ENCODE measurements around the gene PCDHGC5. TPM values are rescaled to one million over a fixed set of nuclear protein-coding genes. Genes with fewer than 3 reads are reported as not detected.

Gene PCDHGC5
- total and polyA plus RNA-seq, 9 of the 15 experiments (the other 6 are each of a cell fraction or from before 2014, with no cell fraction given) = not detected

DNA sequence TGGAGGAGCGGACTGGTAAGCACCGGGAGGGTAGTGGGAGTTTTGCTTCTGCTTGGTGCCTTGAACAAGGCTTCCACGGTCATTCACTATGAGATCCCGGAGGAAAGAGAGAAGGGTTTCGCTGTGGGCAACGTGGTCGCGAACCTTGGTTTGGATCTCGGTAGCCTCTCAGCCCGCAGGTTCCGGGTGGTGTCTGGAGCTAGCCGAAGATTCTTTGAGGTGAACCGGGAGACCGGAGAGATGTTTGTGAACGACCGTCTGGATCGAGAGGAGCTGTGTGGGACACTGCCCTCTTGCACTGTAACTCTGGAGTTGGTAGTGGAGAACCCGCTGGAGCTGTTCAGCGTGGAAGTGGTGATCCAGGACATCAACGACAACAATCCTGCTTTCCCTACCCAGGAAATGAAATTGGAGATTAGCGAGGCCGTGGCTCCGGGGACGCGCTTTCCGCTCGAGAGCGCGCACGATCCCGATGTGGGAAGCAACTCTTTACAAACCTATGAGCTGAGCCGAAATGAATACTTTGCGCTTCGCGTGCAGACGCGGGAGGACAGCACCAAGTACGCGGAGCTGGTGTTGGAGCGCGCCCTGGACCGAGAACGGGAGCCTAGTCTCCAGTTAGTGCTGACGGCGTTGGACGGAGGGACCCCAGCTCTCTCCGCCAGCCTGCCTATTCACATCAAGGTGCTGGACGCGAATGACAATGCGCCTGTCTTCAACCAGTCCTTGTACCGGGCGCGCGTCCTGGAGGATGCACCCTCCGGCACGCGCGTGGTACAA is 12.6 kb upstream of the PCDHGC5 start:
- H3K4me3 ChIP-seq = no peak overlapping the region
- H3K9me1 ChIP-seq (ENCODE audit: control insufficient read depth, insufficient read depth, low read length) = no peaks in the 10 kb centered on the region
- peaks cover 0 to 14% of the 10 kb centered on the region in 2 experiments; a peak in 1 of 5 replicates for H3K4me1 ChIP-seq (replicated peaks in 1 of 2; ENCODE audit: control insufficient read depth in 2 of 2, insufficient read depth in 2 of 2, low read length in 2 of 2)
- H3K36me3 ChIP-seq (ENCODE audit: control insufficient read depth, insufficient read depth, low read length) = no peaks in the 10 kb centered on the region
- no peak overlapping the region for H3K27ac ChIP-seq (ENCODE audit: extremely low read depth, low read depth, low read length)
- ChIA-PET POLR2A (interaction anchor here (1.5 kb wide), 1 partner anchor 8 kb away, joined by 3 read pairs; the partner anchor contains the start of gene PCDHGC4), CTCF (ENCODE audit: low intra/inter-chr PET ratio) (no interaction called here)
- intact Hi-C loops (cut with micrococcal nuclease) = no loop called here
- DNase-seq (ENCODE audit: extremely low read depth in 1 of 4, low spot score in 3 of 4) = no peak
- no peak overlapping the region for H3K4me2 ChIP-seq (ENCODE audit: insufficient read depth, low read length)
- H2AFZ ChIP-seq (ENCODE audit: low read depth, low read length) = no peak overlapping the region
- no peaks in the 10 kb centered on the region; the same call in 1 of the 2 replicates for H4K20me1 ChIP-seq (replicated peaks; ENCODE audit: control insufficient read depth, insufficient read depth, low read length)
- BruUV-seq (replicated peaks) = no TSS peak
- 28% methylated on average over 58 of the region's 58 CpGs for WGBS (ENCODE audit: insufficient coverage, low coverage, missing lambda C conversion rate)
- FAIRE-seq = no peak
- no peaks in the 10 kb centered on the region for H3K79me2 ChIP-seq (ENCODE audit: control insufficient read depth, insufficient read depth, low read length)
- in situ Hi-C loops (cut with MboI) = no loop called here
- ATAC-seq = no peak
- H3K9ac ChIP-seq (ENCODE audit: insufficient read depth in 1 of 2, low read depth in 2 of 2, low read length in 2 of 2) = no peak overlapping the region
- peaks cover 20 to 32% of the 10 kb centered on the region in 2 experiments; a peak in 4 of 5 replicates for H3K27me3 ChIP-seq (ENCODE audit: control insufficient read depth in 2 of 2, insufficient read depth in 2 of 2, low read length in 2 of 2)
- H3K9me3 ChIP-seq (replicated peaks; ENCODE audit: control insufficient read depth, insufficient read depth, low read depth, low read length) = no peaks in the 10 kb centered on the region
- TF ChIP-seq, protein P1, sequence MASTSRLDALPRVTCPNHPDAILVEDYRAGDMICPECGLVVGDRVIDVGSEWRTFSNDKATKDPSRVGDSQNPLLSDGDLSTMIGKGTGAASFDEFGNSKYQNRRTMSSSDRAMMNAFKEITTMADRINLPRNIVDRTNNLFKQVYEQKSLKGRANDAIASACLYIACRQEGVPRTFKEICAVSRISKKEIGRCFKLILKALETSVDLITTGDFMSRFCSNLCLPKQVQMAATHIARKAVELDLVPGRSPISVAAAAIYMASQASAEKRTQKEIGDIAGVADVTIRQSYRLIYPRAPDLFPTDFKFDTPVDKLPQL (IDR thresholded peaks at IDR 0.05; ENCODE audit: extremely low read depth, insufficient read length) = no peak
- TF ChIP-seq KAT8 (IDR thresholded peaks at IDR 0.05; ENCODE audit: low read depth) (no peak), ILK (tag; IDR thresholded peaks at IDR 0.05; ENCODE audit: borderline replicate concordance, low read depth) (no peak), ZFX (CRISPR knock-in tag; IDR thresholded peaks at IDR 0.05) (no peak), DMBX1 (CRISPR knock-in tag; IDR thresholded peaks at IDR 0.05; ENCODE audit: borderline replicate concordance) (no peak), PTRF (tag; IDR thresholded peaks at IDR 0.05) (no peak), RBM17 (IDR thresholded peaks at IDR 0.05; ENCODE audit: borderline replicate concordance, low read depth, low read length) (no peak), SMC3 (conservative IDR thresholded peaks at IDR 0.05; ENCODE audit: insufficient read depth, low read depth, low read length) (no peak), PPARD (CRISPR knock-in tag; IDR thresholded peaks at IDR 0.05) (no peak), MIER1 (IDR thresholded peaks at IDR 0.05; ENCODE audit: low read depth) (no peak), CSDE1 (IDR thresholded peaks at IDR 0.05) (no peak)
- TF ChIP-seq, protein P2, sequence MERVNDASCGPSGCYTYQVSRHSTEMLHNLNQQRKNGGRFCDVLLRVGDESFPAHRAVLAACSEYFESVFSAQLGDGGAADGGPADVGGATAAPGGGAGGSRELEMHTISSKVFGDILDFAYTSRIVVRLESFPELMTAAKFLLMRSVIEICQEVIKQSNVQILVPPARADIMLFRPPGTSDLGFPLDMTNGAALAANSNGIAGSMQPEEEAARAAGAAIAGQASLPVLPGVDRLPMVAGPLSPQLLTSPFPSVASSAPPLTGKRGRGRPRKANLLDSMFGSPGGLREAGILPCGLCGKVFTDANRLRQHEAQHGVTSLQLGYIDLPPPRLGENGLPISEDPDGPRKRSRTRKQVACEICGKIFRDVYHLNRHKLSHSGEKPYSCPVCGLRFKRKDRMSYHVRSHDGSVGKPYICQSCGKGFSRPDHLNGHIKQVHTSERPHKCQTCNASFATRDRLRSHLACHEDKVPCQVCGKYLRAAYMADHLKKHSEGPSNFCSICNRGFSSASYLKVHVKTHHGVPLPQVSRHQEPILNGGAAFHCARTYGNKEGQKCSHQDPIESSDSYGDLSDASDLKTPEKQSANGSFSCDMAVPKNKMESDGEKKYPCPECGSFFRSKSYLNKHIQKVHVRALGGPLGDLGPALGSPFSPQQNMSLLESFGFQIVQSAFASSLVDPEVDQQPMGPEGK (CRISPR knock-in tag; IDR thresholded peaks at IDR 0.05; ENCODE audit: borderline replicate concordance) = no peak
- TF ChIP-seq, protein P3, sequence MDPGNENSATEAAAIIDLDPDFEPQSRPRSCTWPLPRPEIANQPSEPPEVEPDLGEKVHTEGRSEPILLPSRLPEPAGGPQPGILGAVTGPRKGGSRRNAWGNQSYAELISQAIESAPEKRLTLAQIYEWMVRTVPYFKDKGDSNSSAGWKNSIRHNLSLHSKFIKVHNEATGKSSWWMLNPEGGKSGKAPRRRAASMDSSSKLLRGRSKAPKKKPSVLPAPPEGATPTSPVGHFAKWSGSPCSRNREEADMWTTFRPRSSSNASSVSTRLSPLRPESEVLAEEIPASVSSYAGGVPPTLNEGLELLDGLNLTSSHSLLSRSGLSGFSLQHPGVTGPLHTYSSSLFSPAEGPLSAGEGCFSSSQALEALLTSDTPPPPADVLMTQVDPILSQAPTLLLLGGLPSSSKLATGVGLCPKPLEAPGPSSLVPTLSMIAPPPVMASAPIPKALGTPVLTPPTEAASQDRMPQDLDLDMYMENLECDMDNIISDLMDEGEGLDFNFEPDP (CRISPR knock-in tag; IDR thresholded peaks at IDR 0.05) = no peak
- TF ChIP-seq, protein P4, sequence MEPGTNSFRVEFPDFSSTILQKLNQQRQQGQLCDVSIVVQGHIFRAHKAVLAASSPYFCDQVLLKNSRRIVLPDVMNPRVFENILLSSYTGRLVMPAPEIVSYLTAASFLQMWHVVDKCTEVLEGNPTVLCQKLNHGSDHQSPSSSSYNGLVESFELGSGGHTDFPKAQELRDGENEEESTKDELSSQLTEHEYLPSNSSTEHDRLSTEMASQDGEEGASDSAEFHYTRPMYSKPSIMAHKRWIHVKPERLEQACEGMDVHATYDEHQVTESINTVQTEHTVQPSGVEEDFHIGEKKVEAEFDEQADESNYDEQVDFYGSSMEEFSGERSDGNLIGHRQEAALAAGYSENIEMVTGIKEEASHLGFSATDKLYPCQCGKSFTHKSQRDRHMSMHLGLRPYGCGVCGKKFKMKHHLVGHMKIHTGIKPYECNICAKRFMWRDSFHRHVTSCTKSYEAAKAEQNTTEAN (CRISPR knock-in tag; IDR thresholded peaks at IDR 0.05) = no peak

Data from K562 (cell line).